Large intestine (tissue), 3 donors: ENCODE measurements around the gene SSNA1. TPM values are rescaled to one million over a fixed set of nuclear protein-coding genes. Genes with fewer than 3 reads are reported as not detected.
A peak's percentile ranks its signal among the peaks of the same experiment; 100 is the strongest.

Experiments
- DNase-seq, 2 donors: peaks; one replicate each; pipeline versions ENCODE4 v3.0.0 to v3.0.0-alpha.2; 2013
- H3K27ac ChIP-seq: one replicate; pipeline ENCODE4 v1.5.1; 2013; ENCODE audit warnings: low read length
- H3K27me3 ChIP-seq: 2 replicates; pipeline ENCODE4 v1.6.1; 2013; ENCODE audit warnings: low read length; ENCODE audit not compliant: control insufficient read depth, insufficient read depth
- H3K36me3 ChIP-seq: 2 replicates; pipeline ENCODE4 v1.6.1; 2013; ENCODE audit warnings: low read length; ENCODE audit not compliant: control insufficient read depth, insufficient read depth
- H3K4me1 ChIP-seq: one replicate; pipeline ENCODE4 v1.6.1; 2013; ENCODE audit warnings: low read length; ENCODE audit not compliant: control insufficient read depth, insufficient read depth
- H3K4me3 ChIP-seq: one replicate; pipeline ENCODE4 v1.5.1; 2013; ENCODE audit warnings: low read length
- H3K9me3 ChIP-seq: one replicate; pipeline ENCODE4 v1.6.1; 2013; ENCODE audit warnings: mild to moderate bottlenecking, low read depth, low read length, moderate library complexity; ENCODE audit not compliant: control insufficient read depth
- WGBS: methylation state at CpG from one replicate; pipeline ENCODE4 v1.1.5; 2013; ENCODE audit warnings: low lambda C conversion rate; ENCODE audit not compliant: insufficient coverage; 5-methylcytosine and 5-hydroxymethylcytosine counted together
- polyA plus RNA-seq: library from polyadenylated mRNA; unstranded; fragments of 120-200 nt; gene quantifications from one replicate; pipeline ENCODE4 v1.2.1, GENCODE V29; 2013

Gene SSNA1
- polyA plus RNA-seq, 1 donor: 66.0 TPM

GRCh38 chr9:137202966-137203365 is 14.5 kb downstream of the SSNA1 start:
- H3K4me1 ChIP-seq: peaks cover 42% of the 10 kb centered on the region
- H3K9me3 ChIP-seq: no peaks in the 10 kb centered on the region
- H3K27me3 ChIP-seq: no peaks in the 10 kb centered on the region
- no CpG with 5 or more reads among the region's 8 CpGs for WGBS
- H3K27ac ChIP-seq: no peak overlapping the region
- no peak for DNase-seq
- H3K4me3 ChIP-seq: no peak overlapping the region
- H3K36me3 ChIP-seq: peaks cover 3% of the 10 kb centered on the region

GRCh38 chr9:137204731-137205125 is 16.3 kb downstream of the SSNA1 start:
- H3K4me3 ChIP-seq: peak overlapping the region; percentile 95
- H3K9me3 ChIP-seq: no peaks in the 10 kb centered on the region
- peak overlapping the region; percentile 48 for H3K27ac ChIP-seq
- H3K4me1 ChIP-seq: peaks cover 27% of the 10 kb centered on the region
- WGBS: 20% methylated on average over 1 of the region's 21 CpGs
- DNase-seq: no peak
- peaks cover 4% of the 10 kb centered on the region for H3K36me3 ChIP-seq
- no peaks in the 10 kb centered on the region for H3K27me3 ChIP-seq

GRCh38 chr9:137205126-137206069 is 16.9 kb downstream of the SSNA1 start, which contains the start of the genes NDOR1 and TMEM203:
Gene NDOR1, plus strand, starts transcription at chr9:137205700. Its CDS starts 78 bp downstream, at chr9:137205778.
Gene TMEM203, minus strand, starts transcription at chr9:137205648. Its CDS starts 234 bp downstream, at chr9:137205414.
- Histone ChIP-seq H3K4me1 (peaks cover 27% of the 10 kb centered on the region), H3K4me3 (peak within 1 kb of the TSS; percentile 95), H3K27ac (peak within 1 kb of the TSS; percentile 48), H3K36me3 (peaks cover 6% of the 10 kb centered on the region), H3K9me3 (no peaks in the 10 kb centered on the region), H3K27me3 (no peaks in the 10 kb centered on the region)
- peak; percentile 81 to 86 for DNase-seq
- WGBS: 0% methylated on average over 1 of the region's 98 CpGs

- H3K27me3 ChIP-seq: no peaks in the 10 kb centered on the region
- peaks cover 6% of the 10 kb centered on the region for H3K36me3 ChIP-seq
- H3K9me3 ChIP-seq: no peaks in the 10 kb centered on the region
- no peak overlapping the region for H3K27ac ChIP-seq
- no peak for DNase-seq
- WGBS: 93% methylated on average over 3 of the region's 7 CpGs
- H3K4me3 ChIP-seq: peak overlapping the region; percentile 95
- H3K4me1 ChIP-seq: peaks cover 21% of the 10 kb centered on the region
Observed at GRCh38 chr9:137206602-137207001, 18.1 kb downstream of the SSNA1 start.

- Histone ChIP-seq H3K27ac (no peak overlapping the region), H3K36me3 (peaks cover 17% of the 10 kb centered on the region), H3K27me3 (no peaks in the 10 kb centered on the region), H3K9me3 (no peaks in the 10 kb centered on the region), H3K4me3 (no peak overlapping the region), H3K4me1 (peaks cover 1% of the 10 kb centered on the region)
- WGBS: 90% methylated on average over 2 of the region's 13 CpGs
- DNase-seq: no peak
Observed at GRCh38 chr9:137211532-137211931, 23.1 kb downstream of the SSNA1 start.

GRCh38 chr9:137212520-137212919 is 24.0 kb downstream of the SSNA1 start:
- no peaks in the 10 kb centered on the region for H3K27me3 ChIP-seq
- no peak overlapping the region for H3K27ac ChIP-seq
- H3K4me1 ChIP-seq: peaks cover 9% of the 10 kb centered on the region
- no peaks in the 10 kb centered on the region for H3K9me3 ChIP-seq
- H3K36me3 ChIP-seq: peaks cover 17% of the 10 kb centered on the region
- DNase-seq: no peak
- no CpG with 5 or more reads among the region's 21 CpGs for WGBS
- H3K4me3 ChIP-seq: no peak overlapping the region

- no peaks in the 10 kb centered on the region for H3K9me3 ChIP-seq
- H3K4me1 ChIP-seq: peaks cover 18% of the 10 kb centered on the region
- WGBS: no CpG with 5 or more reads among the region's 49 CpGs
- DNase-seq: no peak
- H3K4me3 ChIP-seq: no peak overlapping the region
- H3K36me3 ChIP-seq: peaks cover 17% of the 10 kb centered on the region
- no peaks in the 10 kb centered on the region for H3K27me3 ChIP-seq
- no peak overlapping the region for H3K27ac ChIP-seq
Observed at GRCh38 chr9:137213160-137214060, 24.9 kb downstream of the SSNA1 start.

- no peak for DNase-seq
- Histone ChIP-seq H3K36me3 (peaks cover 15% of the 10 kb centered on the region), H3K4me3 (no peak overlapping the region), H3K9me3 (no peaks in the 10 kb centered on the region), H3K27ac (no peak overlapping the region), H3K4me1 (peaks cover 27% of the 10 kb centered on the region), H3K27me3 (no peaks in the 10 kb centered on the region)
- WGBS: no CpG with 5 or more reads among the region's 19 CpGs
Observed at GRCh38 chr9:137214620-137215019, 26.1 kb downstream of the SSNA1 start.

GRCh38 chr9:137215196-137215986 is 26.9 kb downstream of the SSNA1 start:
- H3K9me3 ChIP-seq: peaks cover 5% of the 10 kb centered on the region
- no peak overlapping the region for H3K4me3 ChIP-seq
- H3K36me3 ChIP-seq: peaks cover 13% of the 10 kb centered on the region
- no peak overlapping the region for H3K27ac ChIP-seq
- DNase-seq: no peak
- H3K4me1 ChIP-seq: peaks cover 28% of the 10 kb centered on the region
- no CpG with 5 or more reads among the region's 22 CpGs for WGBS
- no peaks in the 10 kb centered on the region for H3K27me3 ChIP-seq
